Stimulated activated CD8-positive, alpha-beta memory T cell treated with anti-CD3 and anti-CD28 coated beads, Interleukin-15, amount 100 ng/mL, for 1 hour (primary cell): Measurements from ENCODE around the gene SYN1.

Experiments
- DNase-seq: peaks from one replicate; pipeline ENCODE4 v3.0.0-alpha.2; 2020; ENCODE audit warnings: low read depth

Gene SYN1

DNA sequence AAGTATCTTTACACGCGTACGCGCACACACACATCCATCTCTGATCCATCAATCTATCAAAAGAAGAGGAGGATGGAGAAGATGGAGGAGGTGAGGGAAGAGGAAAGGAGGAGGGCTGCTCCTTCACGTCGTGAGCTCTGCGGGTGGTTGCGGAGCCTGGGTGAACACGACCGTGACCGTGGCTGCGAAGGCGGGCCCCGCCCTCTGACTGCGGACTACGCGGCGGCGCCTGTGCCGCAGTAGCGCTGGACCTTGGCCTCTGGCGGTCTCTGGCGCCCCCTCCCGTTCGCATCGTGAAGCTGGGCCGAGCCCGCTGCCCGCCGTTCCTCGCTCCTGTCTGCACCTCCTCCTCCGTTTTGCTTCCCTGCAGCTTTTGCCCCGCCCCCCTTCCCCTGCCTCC, 96.4 kb downstream of the SYN1 start:
- DNase-seq, result peak; percentile 59
